Right forelimb (tissue), 1 donor: ENCODE results near the gene RAB5IF.
"Not testable (repeated sequence)": the region's sequence is repeated elsewhere in the genome, so short reads cannot be mapped to it uniquely, and the experiment has no call there.

ENCODE experiments used
- DNase-seq: peaks from one replicate; pipeline ENCODE4 v3.0.0-alpha.2; 2018

The RAB5IF gene

GRCh38 chr20:36605399-36606157, at the start of gene RAB5IF:
Gene RAB5IF, plus strand, starts transcription at chr20:36605779. Its CDS starts 173 bp downstream, at chr20:36605952.
- peak; percentile 99 for DNase-seq

GRCh38 chr20:36562724-36563123, 42.9 kb upstream of the RAB5IF start:
- DNase-seq = no peak

- no peak for DNase-seq
Observed at GRCh38 chr20:36563374-36563773, 42.2 kb upstream of the RAB5IF start.

- not testable (repeated sequence) for DNase-seq
Observed at GRCh38 chr20:36564078-36564725, 41.4 kb upstream of the RAB5IF start.

- not testable (repeated sequence) for DNase-seq
Observed at GRCh38 chr20:36564726-36565121, 40.9 kb upstream of the RAB5IF start.

- no peak for DNase-seq
Observed at GRCh38 chr20:36565520-36565919, 40.1 kb upstream of the RAB5IF start.

GRCh38 chr20:36569847-36570429, 35.6 kb upstream of the RAB5IF start:
- no peak for DNase-seq

- no peak for DNase-seq
Observed at GRCh38 chr20:36571564-36572504, 33.7 kb upstream of the RAB5IF start.

- no peak for DNase-seq
Observed at GRCh38 chr20:36572701-36573102, 32.9 kb upstream of the RAB5IF start.

- DNase-seq = peak; percentile 94
Observed at GRCh38 chr20:36573103-36573797, 32.3 kb upstream of the RAB5IF start, which contains the start of gene TGIF2. Gene TGIF2, plus strand, starts transcription at chr20:36573597. Its CDS starts 5,178 bp downstream, at chr20:36578775.

- no peak for DNase-seq
Observed at GRCh38 chr20:36573798-36574365, 31.7 kb upstream of the RAB5IF start.

- peak; percentile 73 for DNase-seq
Observed at GRCh38 chr20:36574366-36575135, 31.0 kb upstream of the RAB5IF start.

GRCh38 chr20:36576081-36576445, 29.5 kb upstream of the RAB5IF start:
- no peak for DNase-seq

GRCh38 chr20:36578356-36579041, 27.1 kb upstream of the RAB5IF start:
- no peak for DNase-seq

- DNase-seq = no peak
Observed at GRCh38 chr20:36579996-36580545, 25.5 kb upstream of the RAB5IF start.

- DNase-seq = no peak
Observed at GRCh38 chr20:36582322-36582721, 23.3 kb upstream of the RAB5IF start.

- DNase-seq = no peak
Observed at GRCh38 chr20:36582821-36583220, 22.8 kb upstream of the RAB5IF start.

- DNase-seq = no peak
Observed at GRCh38 chr20:36584018-36584481, 21.5 kb upstream of the RAB5IF start.

GRCh38 chr20:36585410-36586125, 20.0 kb upstream of the RAB5IF start:
- no peak for DNase-seq
